ENCODE results near the gene SYNE3.

SYNE3 gene

DNA sequence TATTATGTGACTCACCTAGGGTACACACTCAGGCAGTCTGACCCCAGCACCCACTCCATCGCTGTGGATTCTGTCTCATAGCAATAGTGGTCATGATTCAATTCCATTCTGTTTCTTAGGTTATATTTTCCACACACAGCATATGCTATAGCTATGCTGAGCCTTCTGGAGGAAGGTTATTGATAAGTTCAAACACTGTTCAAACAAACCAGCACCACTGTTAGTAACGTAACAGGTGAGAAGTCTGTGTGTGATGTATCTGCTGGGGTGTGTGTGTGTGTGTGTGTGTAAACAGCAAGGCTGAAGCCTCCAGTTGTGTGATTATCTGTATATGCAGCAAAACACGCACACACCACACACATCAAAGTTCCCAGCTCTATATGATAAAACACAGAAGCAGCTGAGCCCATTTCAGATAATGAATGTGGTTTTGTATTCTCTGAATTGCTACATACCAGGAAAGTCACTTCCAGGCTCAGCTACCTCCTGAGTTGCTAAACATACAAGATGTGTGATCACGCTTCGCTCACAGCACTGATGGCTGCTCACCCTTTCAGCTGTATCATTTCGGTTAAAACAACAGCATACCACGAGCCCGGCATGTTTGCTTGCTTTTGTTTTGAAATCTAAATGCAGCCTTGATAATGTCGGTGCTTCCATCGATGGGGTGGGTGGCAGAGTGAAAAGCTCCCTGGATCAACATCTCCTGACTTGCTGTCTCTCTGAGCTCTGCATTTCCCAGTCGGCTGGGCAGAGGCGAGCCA is 6.8 kb upstream of the SYNE3 start:
- H3K27me3 ChIP-seq (ENCODE audit: control insufficient read depth in 1 of 2, insufficient read depth in 2 of 2, low read length in 2 of 2): no peaks in the 10 kb centered on the region
- H3K36me3 ChIP-seq (ENCODE audit: control insufficient read depth in 2 of 2, insufficient read depth in 2 of 2, low read length in 2 of 2): peaks cover 0 to 5% of the 10 kb centered on the region in 2 donors
- no peak overlapping the region for H3K4me3 ChIP-seq (ENCODE audit: low read length in 2 of 2)
- no peak overlapping the region for H3K27ac ChIP-seq (ENCODE audit: low read length)
- peaks cover 17% of the 10 kb centered on the region for H3K4me1 ChIP-seq (ENCODE audit: control insufficient read depth, insufficient read depth, low read length)
- no peak overlapping the region for H3K9ac ChIP-seq (ENCODE audit: low read length in 2 of 2)
- no peaks in the 10 kb centered on the region for H3K9me3 ChIP-seq (ENCODE audit: control insufficient read depth in 2 of 2, low read length in 2 of 2)

DNA sequence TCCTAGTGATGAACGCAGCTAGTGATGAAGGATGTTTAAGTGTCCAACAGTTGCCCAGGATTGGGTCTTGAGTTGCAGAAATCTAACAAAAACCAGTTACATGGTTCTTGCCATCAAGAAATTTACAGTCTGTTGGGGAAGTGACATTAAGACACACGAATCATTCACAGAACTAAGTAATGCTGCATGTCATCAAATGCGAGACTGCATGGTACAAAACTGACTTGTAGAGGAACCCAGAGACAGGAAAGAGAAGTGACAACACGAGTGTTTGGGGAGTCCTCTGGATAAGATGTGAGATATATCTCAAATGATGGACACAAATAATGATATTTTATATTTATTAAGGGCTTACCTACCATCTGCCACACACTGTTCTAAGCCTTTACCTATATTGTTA is 6.1 kb upstream of the SYNE3 start:
- Histone ChIP-seq H3K9ac (ENCODE audit: low read length in 2 of 2) (no peak overlapping the region), H3K4me1 (ENCODE audit: control insufficient read depth, insufficient read depth, low read length) (peaks cover 16% of the 10 kb centered on the region), H3K27me3 (ENCODE audit: control insufficient read depth in 1 of 2, insufficient read depth in 2 of 2, low read length in 2 of 2) (peaks cover 0 to 1% of the 10 kb centered on the region in 2 donors), H3K9me3 (ENCODE audit: control insufficient read depth in 2 of 2, low read length in 2 of 2) (no peaks in the 10 kb centered on the region), H3K4me3 (ENCODE audit: low read length in 2 of 2) (no peak overlapping the region), H3K27ac (ENCODE audit: low read length) (no peak overlapping the region), H3K36me3 (ENCODE audit: control insufficient read depth in 2 of 2, insufficient read depth in 2 of 2, low read length in 2 of 2) (peaks cover 0 to 5% of the 10 kb centered on the region in 2 donors)

DNA sequence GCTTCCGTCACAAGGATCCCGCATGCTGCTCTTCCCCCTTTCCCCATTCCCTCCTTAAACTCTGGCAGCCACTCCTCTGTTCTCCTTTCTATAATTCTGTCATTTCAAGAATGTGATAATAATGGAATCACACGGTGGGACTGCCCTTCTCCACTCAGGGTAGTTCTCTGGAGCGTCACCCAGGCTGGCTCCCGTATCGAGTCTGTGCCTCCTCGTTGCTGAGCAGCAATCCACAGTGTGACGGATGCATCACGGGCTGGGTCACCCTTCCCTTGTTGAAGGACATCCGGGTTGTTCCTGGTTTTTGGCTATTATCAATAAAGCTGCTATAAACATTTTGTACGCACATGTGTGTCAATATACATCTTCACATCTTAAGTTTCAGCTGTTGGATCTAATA is 5.7 kb upstream of the SYNE3 start:
- Histone ChIP-seq H3K4me1 (ENCODE audit: control insufficient read depth, insufficient read depth, low read length) (peaks cover 17% of the 10 kb centered on the region), H3K9me3 (ENCODE audit: control insufficient read depth in 2 of 2, low read length in 2 of 2) (no peaks in the 10 kb centered on the region), H3K9ac (ENCODE audit: low read length in 2 of 2) (no peak overlapping the region), H3K27ac (ENCODE audit: low read length) (no peak overlapping the region), H3K36me3 (ENCODE audit: control insufficient read depth in 2 of 2, insufficient read depth in 2 of 2, low read length in 2 of 2) (peaks cover 0 to 5% of the 10 kb centered on the region in 2 donors), H3K27me3 (ENCODE audit: control insufficient read depth in 1 of 2, insufficient read depth in 2 of 2, low read length in 2 of 2) (peaks cover 4 to 6% of the 10 kb centered on the region in 2 donors), H3K4me3 (ENCODE audit: low read length in 2 of 2) (no peak overlapping the region)

DNA sequence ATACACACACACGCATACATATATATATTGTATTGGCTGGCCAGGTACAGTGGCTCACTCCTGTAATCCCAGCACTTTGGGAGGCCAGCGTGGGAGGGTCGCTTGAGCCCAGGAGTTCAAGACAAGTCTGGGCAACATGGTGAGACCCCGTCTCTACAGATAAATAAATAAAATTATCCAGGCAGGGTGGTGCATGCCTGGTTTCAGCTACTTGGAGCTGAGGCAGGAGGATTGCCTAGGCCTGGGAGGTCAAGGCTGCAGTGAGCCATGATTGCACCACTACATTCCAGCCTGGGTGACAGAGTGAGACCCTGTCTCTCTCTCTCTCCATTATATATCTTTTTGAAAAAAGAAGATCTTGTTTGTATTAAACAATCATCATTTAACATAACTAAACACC is 4.6 kb upstream of the SYNE3 start:
- H3K4me1 ChIP-seq (ENCODE audit: control insufficient read depth, insufficient read depth, low read length): peaks cover 16% of the 10 kb centered on the region
- H3K36me3 ChIP-seq (ENCODE audit: control insufficient read depth in 2 of 2, insufficient read depth in 2 of 2, low read length in 2 of 2): peaks cover 0 to 5% of the 10 kb centered on the region in 2 donors
- H3K27me3 ChIP-seq (ENCODE audit: control insufficient read depth in 1 of 2, insufficient read depth in 2 of 2, low read length in 2 of 2): peaks cover 8 to 14% of the 10 kb centered on the region in 2 donors
- no peak overlapping the region for H3K9ac ChIP-seq (ENCODE audit: low read length in 2 of 2)
- H3K27ac ChIP-seq (ENCODE audit: low read length): no peak overlapping the region
- no peak overlapping the region for H3K4me3 ChIP-seq (ENCODE audit: low read length in 2 of 2)
- no peaks in the 10 kb centered on the region for H3K9me3 ChIP-seq (ENCODE audit: control insufficient read depth in 2 of 2, low read length in 2 of 2)

DNA sequence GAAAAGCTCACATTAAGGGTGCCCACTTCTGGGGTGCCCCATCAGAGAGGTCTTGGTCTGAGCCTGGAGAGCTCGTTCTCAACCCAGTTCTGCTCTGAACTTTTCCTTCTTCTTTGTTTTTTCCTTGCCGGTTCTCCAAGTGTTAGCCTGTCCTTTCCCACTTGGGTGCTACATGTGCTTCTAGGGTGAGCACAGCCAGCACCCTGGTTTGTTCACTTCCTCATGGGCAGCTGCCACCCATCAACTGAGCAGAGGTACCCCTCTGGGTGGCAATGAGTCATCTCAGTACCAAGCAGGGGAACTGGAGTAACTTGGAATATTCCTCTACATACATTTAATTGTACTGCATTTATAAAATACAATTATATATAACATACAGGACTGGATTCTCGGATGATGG is 3.9 kb upstream of the SYNE3 start:
- Histone ChIP-seq H3K27me3 (ENCODE audit: control insufficient read depth in 1 of 2, insufficient read depth in 2 of 2, low read length in 2 of 2) (peaks cover 10 to 21% of the 10 kb centered on the region in 2 donors), H3K4me1 (ENCODE audit: control insufficient read depth, insufficient read depth, low read length) (peaks cover 19% of the 10 kb centered on the region), H3K36me3 (ENCODE audit: control insufficient read depth in 2 of 2, insufficient read depth in 2 of 2, low read length in 2 of 2) (peaks cover 0 to 5% of the 10 kb centered on the region in 2 donors), H3K9me3 (ENCODE audit: control insufficient read depth in 2 of 2, low read length in 2 of 2) (no peaks in the 10 kb centered on the region), H3K4me3 (ENCODE audit: low read length in 2 of 2) (no peak overlapping the region), H3K27ac (ENCODE audit: low read length) (peak overlapping the region; percentile 24), H3K9ac (ENCODE audit: low read length in 2 of 2) (no peak overlapping the region)

DNA sequence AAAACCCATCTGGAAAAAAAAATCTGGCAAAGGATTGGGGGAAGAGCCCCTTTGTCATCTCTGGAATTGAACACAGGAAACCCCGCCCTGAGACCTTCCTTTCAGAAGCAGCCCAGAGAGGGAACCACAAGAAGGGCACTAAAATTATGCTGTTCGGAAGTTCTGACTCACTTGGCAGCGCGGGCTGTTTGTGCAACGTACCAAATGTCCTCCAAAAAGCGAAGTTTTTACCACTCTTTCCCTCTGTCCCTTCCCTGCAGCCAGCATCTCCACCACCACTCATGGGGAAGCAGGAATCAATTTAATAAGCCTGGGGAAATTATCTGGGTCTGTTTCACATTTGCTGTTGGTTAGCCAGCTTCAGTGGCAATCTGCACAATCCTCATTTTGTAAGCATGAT is 3.2 kb upstream of the SYNE3 start:
- peak overlapping the region; percentile 24 for H3K27ac ChIP-seq (ENCODE audit: low read length)

DNA sequence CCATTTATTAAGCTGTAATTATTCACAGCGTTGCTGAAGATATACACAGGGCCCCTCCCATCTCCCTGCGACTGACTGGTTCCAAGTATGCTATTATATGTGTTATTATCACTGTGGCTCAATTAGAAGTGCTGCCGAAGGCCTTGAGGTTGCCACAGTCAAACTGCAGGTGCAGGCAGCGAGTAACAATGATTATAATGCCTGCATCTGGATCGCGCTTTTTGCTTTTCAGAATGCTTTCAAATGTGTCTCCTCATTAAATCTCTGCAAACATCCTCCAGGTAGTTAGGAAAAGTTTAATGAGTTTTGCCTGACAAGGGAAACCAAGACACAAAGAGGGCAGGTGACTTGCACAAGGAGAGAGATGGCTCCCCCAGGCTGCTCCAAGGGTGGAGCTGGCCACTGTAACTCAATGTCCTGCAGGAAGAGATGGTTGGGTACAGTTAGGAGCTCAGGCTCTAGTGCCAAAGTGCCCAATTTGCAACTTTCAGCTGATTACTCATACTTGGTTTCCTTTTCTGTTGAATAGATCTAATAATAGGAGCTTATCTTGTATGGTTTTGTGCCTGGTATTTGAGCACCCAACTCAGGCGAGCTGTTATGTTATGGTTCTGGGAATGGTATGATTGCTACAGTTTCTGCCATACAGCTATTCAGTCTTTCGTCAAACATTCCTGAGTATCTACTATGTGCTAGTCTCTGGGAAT is 1.7 kb upstream of the SYNE3 start:
- H3K36me3 ChIP-seq (ENCODE audit: control insufficient read depth in 2 of 2, insufficient read depth in 2 of 2, low read length in 2 of 2): peaks cover 0 to 2% of the 10 kb centered on the region in 2 donors
- peaks cover 31% of the 10 kb centered on the region for H3K4me1 ChIP-seq (ENCODE audit: control insufficient read depth, insufficient read depth, low read length)
- H3K9ac ChIP-seq (ENCODE audit: low read length in 2 of 2): no peak overlapping the region
- H3K27me3 ChIP-seq (ENCODE audit: control insufficient read depth in 1 of 2, insufficient read depth in 2 of 2, low read length in 2 of 2): peaks cover 23 to 33% of the 10 kb centered on the region in 2 donors
- H3K4me3 ChIP-seq (ENCODE audit: low read length in 2 of 2): no peak overlapping the region
- no peaks in the 10 kb centered on the region for H3K9me3 ChIP-seq (ENCODE audit: control insufficient read depth in 2 of 2, low read length in 2 of 2)
- H3K27ac ChIP-seq (ENCODE audit: low read length): no peak overlapping the region

More for the DNA sequence above, 3.2 kb upstream of the SYNE3 start:
- Histone ChIP-seq H3K27me3 (ENCODE audit: control insufficient read depth in 1 of 2, insufficient read depth in 2 of 2, low read length in 2 of 2) (peaks cover 16 to 27% of the 10 kb centered on the region in 2 donors), H3K4me1 (ENCODE audit: control insufficient read depth, insufficient read depth, low read length) (peaks cover 24% of the 10 kb centered on the region), H3K9me3 (ENCODE audit: control insufficient read depth in 2 of 2, low read length in 2 of 2) (no peaks in the 10 kb centered on the region), H3K4me3 (ENCODE audit: low read length in 2 of 2) (no peak overlapping the region), H3K9ac (ENCODE audit: low read length in 2 of 2) (peak overlapping the region in 1 of 2 donors; percentile 13), H3K36me3 (ENCODE audit: control insufficient read depth in 2 of 2, insufficient read depth in 2 of 2, low read length in 2 of 2) (peaks cover 0 to 5% of the 10 kb centered on the region in 2 donors)

DNA sequence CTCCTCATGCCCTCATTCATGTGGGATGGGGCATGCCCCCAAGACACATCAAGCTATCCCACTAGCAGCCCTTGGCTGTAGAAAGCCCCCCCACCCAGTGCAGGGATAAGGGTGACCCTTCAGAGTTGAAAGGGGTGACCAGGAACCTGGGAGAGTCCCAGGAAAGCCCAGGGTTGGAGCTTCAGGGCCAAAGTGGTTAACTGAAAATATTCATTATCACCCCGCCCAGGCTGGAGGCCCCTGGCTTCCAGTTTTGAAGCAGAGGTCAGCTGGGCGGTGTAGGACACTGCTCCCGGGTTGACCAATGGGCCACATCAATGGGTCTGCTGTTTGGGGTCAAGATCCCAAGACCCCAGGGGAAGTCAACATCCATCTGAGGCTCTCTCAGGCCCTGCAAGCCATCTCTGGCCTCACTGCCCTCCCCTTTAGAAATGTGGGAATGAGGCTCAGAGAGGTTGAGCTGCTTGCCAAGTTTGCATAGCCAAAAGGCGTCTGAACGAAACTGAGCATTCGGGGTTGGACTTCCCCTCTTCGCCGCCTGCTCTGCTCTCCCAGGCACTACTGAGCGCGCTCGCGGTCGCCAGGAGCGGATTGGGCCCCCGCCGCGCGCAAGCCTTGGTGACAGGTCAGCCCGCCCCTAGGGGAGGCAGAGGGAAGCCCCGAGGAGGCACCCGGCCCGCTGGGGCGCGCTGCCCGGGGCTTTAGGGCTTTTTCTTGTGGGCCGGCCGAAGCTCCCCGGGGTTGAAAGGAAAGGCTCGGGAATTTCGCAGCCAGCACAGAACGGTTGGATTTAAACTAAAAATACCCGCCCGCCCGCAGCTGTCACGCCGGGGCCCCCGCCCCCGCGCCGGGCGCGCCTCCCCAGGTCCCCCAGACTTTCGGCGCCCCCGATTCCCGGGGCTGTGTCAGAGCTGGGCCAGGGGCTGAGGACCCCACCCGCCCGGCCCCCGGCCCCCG is 576 bp downstream of the SYNE3 start:
- H3K4me1 ChIP-seq (ENCODE audit: control insufficient read depth, insufficient read depth, low read length): peaks cover 34% of the 10 kb centered on the region

DNA sequence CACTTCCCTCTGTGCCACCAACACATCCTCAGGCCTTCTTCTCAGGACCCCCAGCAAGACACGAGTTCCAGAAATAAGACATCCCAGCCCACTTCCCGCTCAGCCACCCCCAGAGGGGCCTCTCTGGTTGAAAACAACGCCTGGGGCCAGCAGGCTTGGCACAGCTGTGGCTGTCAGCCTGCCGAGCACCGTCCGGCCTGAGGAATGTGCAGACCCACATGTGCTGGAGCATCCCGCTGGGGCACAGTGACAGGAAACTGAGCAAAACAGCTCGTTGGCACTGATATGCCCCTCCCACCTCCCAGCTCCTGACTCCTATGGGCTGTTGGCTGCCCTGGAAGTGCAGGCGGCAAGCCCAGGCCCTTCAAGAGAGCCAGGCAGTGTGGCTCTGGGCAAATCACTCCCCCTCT is 1.4 kb downstream of the SYNE3 start:
- Histone ChIP-seq H3K9ac (ENCODE audit: low read length in 2 of 2) (no peak overlapping the region), H3K27me3 (ENCODE audit: control insufficient read depth in 1 of 2, insufficient read depth in 2 of 2, low read length in 2 of 2) (peaks cover 23 to 38% of the 10 kb centered on the region in 2 donors), H3K4me3 (ENCODE audit: low read length in 2 of 2) (peak overlapping the region; percentile 48 to 74), H3K9me3 (ENCODE audit: control insufficient read depth in 2 of 2, low read length in 2 of 2) (no peaks in the 10 kb centered on the region), H3K36me3 (ENCODE audit: control insufficient read depth in 2 of 2, insufficient read depth in 2 of 2, low read length in 2 of 2) (no peaks in the 10 kb centered on the region), H3K27ac (ENCODE audit: low read length) (no peak overlapping the region), H3K4me1 (ENCODE audit: control insufficient read depth, insufficient read depth, low read length) (peaks cover 33% of the 10 kb centered on the region)

More for the DNA sequence above, 576 bp downstream of the SYNE3 start:
- Histone ChIP-seq H3K27ac (ENCODE audit: low read length) (no peak overlapping the region), H3K36me3 (ENCODE audit: control insufficient read depth in 2 of 2, insufficient read depth in 2 of 2, low read length in 2 of 2) (no peaks in the 10 kb centered on the region), H3K9me3 (ENCODE audit: control insufficient read depth in 2 of 2, low read length in 2 of 2) (no peaks in the 10 kb centered on the region), H3K4me3 (ENCODE audit: low read length in 2 of 2) (peak overlapping the region; percentile 48 to 74), H3K9ac (ENCODE audit: low read length in 2 of 2) (peak overlapping the region in 1 of 2 donors; percentile 21), H3K27me3 (ENCODE audit: control insufficient read depth in 1 of 2, insufficient read depth in 2 of 2, low read length in 2 of 2) (peaks cover 23 to 36% of the 10 kb centered on the region in 2 donors)
